Progenitor cell of endocrine pancreas (in vitro differentiated cells): Measurements from ENCODE around the gene NDUFA13. TPM values are rescaled to one million over a fixed set of nuclear protein-coding genes. Genes with fewer than 3 reads are reported as not detected.

Experiments used
- DNase-seq: peaks from one replicate; pipeline ENCODE4 v3.0.0; 2021; ENCODE audit warnings: low spot score; ENCODE audit not compliant: unreplicated experiment
- H3K27ac Mint-ChIP-seq: 2 replicates; pipeline ENCODE4 v1.8.0; 2021; ENCODE audit warnings: mild to moderate bottlenecking, moderate library complexity, mixed read lengths
- H3K27me3 Mint-ChIP-seq: 2 replicates; pipeline ENCODE4 v1.8.0; 2021; ENCODE audit warnings: mixed read lengths
- H3K36me3 Mint-ChIP-seq: 2 replicates; pipeline ENCODE4 v1.8.0; 2022; ENCODE audit warnings: mixed read lengths; ENCODE audit not compliant: insufficient read depth
- H3K4me1 Mint-ChIP-seq: 2 replicates; pipeline ENCODE4 v1.8.0; 2021; ENCODE audit warnings: low read depth, mixed read lengths
- H3K4me3 Mint-ChIP-seq: 2 replicates; pipeline ENCODE4 v1.8.0; 2021; ENCODE audit warnings: low read depth, mild to moderate bottlenecking, moderate library complexity, mixed read lengths
- H3K9me3 Mint-ChIP-seq: 2 replicates; pipeline ENCODE4 v1.8.0; 2021; ENCODE audit warnings: low read depth, mixed read lengths
- total RNA-seq: library from RNA; stranded (reverse); gene quantifications from 2 replicates; pipeline ENCODE4 v1.2.1, GENCODE V29; 2021
- TF ChIP-seq, protein P1 (sequence below): fragments of 200-600 bp; sonication (generic); IDR thresholded peaks from one replicate; pipeline ENCODE4 v1.5.0; 2021; ENCODE audit warnings: antibody characterized with exemption, mild to moderate bottlenecking; ENCODE audit not compliant: unreplicated experiment

Gene NDUFA13
- total RNA-seq, 1 donor from 2014 or later, result 346 TPM

GRCh38 chr19:19505669-19506326 is 10.2 kb upstream of the NDUFA13 start:
- Mint-ChIP-seq H3K36me3 (peaks cover 21% of the 10 kb centered on the region), H3K4me1 (no peaks in the 10 kb centered on the region), H3K27me3 (no peaks in the 10 kb centered on the region), H3K9me3 (no peaks in the 10 kb centered on the region), H3K4me3 (no peak overlapping the region), H3K27ac (no peak overlapping the region)
- TF ChIP-seq, protein P1, sequence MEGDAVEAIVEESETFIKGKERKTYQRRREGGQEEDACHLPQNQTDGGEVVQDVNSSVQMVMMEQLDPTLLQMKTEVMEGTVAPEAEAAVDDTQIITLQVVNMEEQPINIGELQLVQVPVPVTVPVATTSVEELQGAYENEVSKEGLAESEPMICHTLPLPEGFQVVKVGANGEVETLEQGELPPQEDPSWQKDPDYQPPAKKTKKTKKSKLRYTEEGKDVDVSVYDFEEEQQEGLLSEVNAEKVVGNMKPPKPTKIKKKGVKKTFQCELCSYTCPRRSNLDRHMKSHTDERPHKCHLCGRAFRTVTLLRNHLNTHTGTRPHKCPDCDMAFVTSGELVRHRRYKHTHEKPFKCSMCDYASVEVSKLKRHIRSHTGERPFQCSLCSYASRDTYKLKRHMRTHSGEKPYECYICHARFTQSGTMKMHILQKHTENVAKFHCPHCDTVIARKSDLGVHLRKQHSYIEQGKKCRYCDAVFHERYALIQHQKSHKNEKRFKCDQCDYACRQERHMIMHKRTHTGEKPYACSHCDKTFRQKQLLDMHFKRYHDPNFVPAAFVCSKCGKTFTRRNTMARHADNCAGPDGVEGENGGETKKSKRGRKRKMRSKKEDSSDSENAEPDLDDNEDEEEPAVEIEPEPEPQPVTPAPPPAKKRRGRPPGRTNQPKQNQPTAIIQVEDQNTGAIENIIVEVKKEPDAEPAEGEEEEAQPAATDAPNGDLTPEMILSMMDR, result no peak
- DNase-seq, result no peak

DNA sequence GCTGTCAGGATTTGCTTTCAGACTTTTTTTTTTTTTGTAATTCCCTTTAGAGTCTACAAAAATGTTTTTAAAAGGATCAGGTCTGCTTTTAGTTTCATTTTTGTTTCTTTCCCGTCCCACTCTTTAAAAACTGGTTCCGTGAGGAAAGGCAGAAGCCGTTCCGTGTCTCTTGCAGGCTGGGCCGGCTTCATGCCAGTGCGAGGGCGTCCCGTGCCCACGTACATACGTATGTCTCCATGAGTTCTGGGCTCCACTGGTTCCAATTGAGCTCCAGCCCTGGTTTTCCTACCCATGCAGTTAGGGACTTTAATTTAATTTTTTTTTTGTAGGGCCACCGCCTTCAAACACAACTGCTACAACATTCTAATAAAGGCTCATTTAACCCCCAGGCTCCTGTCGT is 9.4 kb upstream of the NDUFA13 start:
- Mint-ChIP-seq H3K9me3 (no peaks in the 10 kb centered on the region), H3K27me3 (no peaks in the 10 kb centered on the region), H3K4me1 (no peaks in the 10 kb centered on the region), H3K4me3 (no peak overlapping the region), H3K36me3 (peaks cover 18% of the 10 kb centered on the region), H3K27ac (no peak overlapping the region)
- DNase-seq, result no peak
- TF ChIP-seq, protein P1, result no peak

DNA sequence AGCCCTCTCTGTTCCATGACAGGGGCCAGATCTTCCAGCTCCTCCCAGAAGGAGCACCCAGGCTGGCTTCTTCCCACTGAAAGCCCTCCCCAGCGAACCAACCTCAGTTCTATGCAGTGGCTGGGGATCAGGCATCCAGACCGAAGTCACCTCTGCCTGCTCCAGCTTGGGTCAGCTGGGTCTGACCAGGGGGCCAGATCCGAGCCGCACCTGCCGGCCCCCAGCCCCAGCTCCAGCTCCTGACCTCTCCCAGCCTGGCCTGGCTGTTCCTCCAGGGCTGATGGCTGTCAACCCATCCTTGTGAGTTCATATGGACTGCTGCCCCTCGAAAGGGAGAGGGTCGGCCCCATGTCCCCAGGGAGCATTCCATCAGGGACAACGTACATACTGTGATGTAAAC is 8.7 kb upstream of the NDUFA13 start:
- TF ChIP-seq, protein P1, result no peak
- H3K27ac Mint-ChIP-seq, result no peak overlapping the region

GRCh38 chr19:19508217-19508616 is 7.8 kb upstream of the NDUFA13 start:
- no peaks in the 10 kb centered on the region for H3K27me3 Mint-ChIP-seq
- DNase-seq, result no peak
- H3K4me3 Mint-ChIP-seq, result no peak overlapping the region
- peak overlapping the region; percentile 24 for H3K27ac Mint-ChIP-seq
- no peaks in the 10 kb centered on the region for H3K4me1 Mint-ChIP-seq
- H3K9me3 Mint-ChIP-seq, result no peaks in the 10 kb centered on the region
- TF ChIP-seq, protein P1, result no peak
- H3K36me3 Mint-ChIP-seq, result peaks cover 11% of the 10 kb centered on the region

More for the DNA sequence above, 8.7 kb upstream of the NDUFA13 start:
- H3K9me3 Mint-ChIP-seq, result no peaks in the 10 kb centered on the region
- DNase-seq, result no peak
- H3K4me3 Mint-ChIP-seq, result no peak overlapping the region
- peaks cover 16% of the 10 kb centered on the region for H3K36me3 Mint-ChIP-seq
- H3K27me3 Mint-ChIP-seq, result no peaks in the 10 kb centered on the region
- H3K4me1 Mint-ChIP-seq, result no peaks in the 10 kb centered on the region

DNA sequence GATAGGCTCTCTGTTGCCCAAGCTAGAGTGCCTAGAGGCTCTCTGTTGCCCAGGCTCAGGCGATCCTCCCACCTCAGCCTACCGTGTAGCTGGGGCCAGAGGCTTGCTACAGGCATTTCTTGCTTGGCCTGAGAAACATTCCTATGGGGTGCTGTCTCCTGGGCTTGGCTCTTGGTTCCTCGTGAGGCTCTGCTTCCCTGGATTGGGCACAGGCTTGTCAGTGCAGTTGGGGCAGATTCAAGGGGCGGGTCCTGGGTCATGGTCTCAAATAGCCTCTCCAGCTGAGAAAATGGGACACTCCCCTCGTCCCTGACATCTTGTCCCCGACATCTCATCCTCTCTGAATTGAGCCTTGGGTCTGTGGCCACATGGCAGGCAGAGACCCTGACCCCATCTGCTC is 5.6 kb upstream of the NDUFA13 start:
- Mint-ChIP-seq H3K36me3 (peaks cover 10% of the 10 kb centered on the region), H3K27ac (peak overlapping the region; percentile 71), H3K4me3 (no peak overlapping the region), H3K9me3 (no peaks in the 10 kb centered on the region), H3K4me1 (no peaks in the 10 kb centered on the region), H3K27me3 (no peaks in the 10 kb centered on the region)
- TF ChIP-seq, protein P1, result no peak
- no peak for DNase-seq
